Hepatocyte (in vitro differentiated cells): ENCODE results near the gene CD7.

Source experiments
- CTCF ChIP-seq: fragments of 200-600 bp; sonication (generic); IDR thresholded peaks from 2 replicates; pipeline ENCODE4 v1.5.1; 2016; ENCODE audit warnings: antibody characterized with exemption, mild to moderate bottlenecking; ENCODE audit not compliant: poor library complexity
- EZH2 ChIP-seq: fragments of 200-600 bp; sonication (generic); IDR thresholded peaks from 2 replicates; pipeline ENCODE4 v1.6.1; 2016; ENCODE audit warnings: antibody characterized with exemption, mild to moderate bottlenecking, borderline replicate concordance

- TF ChIP-seq CTCF (no peak), EZH2 (no peak)
Observed at GRCh38 chr17:82324566-82325285, 7.3 kb upstream of the CD7 start.
